PFSK-1 (cell line): ENCODE data around the gene TPPP.

Experiments used
- POLR2AphosphoS5 ChIP-seq: IDR thresholded peaks from 2 replicates; pipeline ENCODE4 v1.6.1; 2012; ENCODE audit warnings: low read depth, mild to moderate bottlenecking, control low read depth, low read length, moderate library complexity
- REST ChIP-seq, 2 experiments: IDR thresholded peaks; 2 replicates each; pipeline versions ENCODE4 v1.6.1 to v1.8.0; 2011 to 2012; ENCODE audit warnings: low read depth in 2 of 2, low read length in 2 of 2, control low read depth in 1 of 2, inconsistent platforms in 1 of 2, mild to moderate bottlenecking in 1 of 2, moderate library complexity in 1 of 2; ENCODE audit not compliant: insufficient read depth in 1 of 2
- SIN3A ChIP-seq: IDR thresholded peaks from 2 replicates; pipeline ENCODE4 v1.6.1; 2012; ENCODE audit warnings: mild to moderate bottlenecking, low read length, moderate library complexity, borderline replicate concordance; ENCODE audit not compliant: insufficient read depth
- TAF1 ChIP-seq: IDR thresholded peaks from 2 replicates; pipeline ENCODE4 v1.6.1; 2012; ENCODE audit warnings: low read length, control low read depth, borderline replicate concordance; ENCODE audit not compliant: insufficient read depth

GRCh38 chr5:622359-622758 is 70.8 kb downstream of the TPPP start:
- TF ChIP-seq REST (IDR thresholded peaks at IDR 0.05; ENCODE audit: insufficient read depth in 1 of 2, low read depth in 2 of 2, low read length in 2 of 2) (no peak), POLR2AphosphoS5 (no peak), TAF1 (no peak), SIN3A (no peak)
